Activated naive CD4-positive, alpha-beta T cell treated with anti-CD3 and anti-CD28 coated beads, Interleukin-2, amount 50 U/mL, for 24 hours (primary cell): Measurements from ENCODE around the gene PRPSAP1.

Experiments
- H3K27ac Mint-ChIP-seq: one replicate; pipeline ENCODE4 v1.8.0; 2021; ENCODE audit warnings: mild to moderate bottlenecking, mixed read lengths
- H3K27me3 Mint-ChIP-seq: one replicate; pipeline ENCODE4 v1.8.0; 2021; ENCODE audit warnings: mixed read lengths
- H3K36me3 Mint-ChIP-seq: one replicate; pipeline ENCODE4 v1.8.0; 2021; ENCODE audit warnings: mixed read lengths
- H3K4me1 Mint-ChIP-seq: one replicate; pipeline ENCODE4 v1.8.0; 2021; ENCODE audit warnings: mixed read lengths
- H3K4me3 Mint-ChIP-seq: one replicate; pipeline ENCODE4 v1.8.0; 2021; ENCODE audit warnings: mild to moderate bottlenecking, mixed read lengths
- H3K9me3 Mint-ChIP-seq: one replicate; pipeline ENCODE4 v1.8.0; 2021; ENCODE audit warnings: mixed read lengths

The PRPSAP1 gene

DNA sequence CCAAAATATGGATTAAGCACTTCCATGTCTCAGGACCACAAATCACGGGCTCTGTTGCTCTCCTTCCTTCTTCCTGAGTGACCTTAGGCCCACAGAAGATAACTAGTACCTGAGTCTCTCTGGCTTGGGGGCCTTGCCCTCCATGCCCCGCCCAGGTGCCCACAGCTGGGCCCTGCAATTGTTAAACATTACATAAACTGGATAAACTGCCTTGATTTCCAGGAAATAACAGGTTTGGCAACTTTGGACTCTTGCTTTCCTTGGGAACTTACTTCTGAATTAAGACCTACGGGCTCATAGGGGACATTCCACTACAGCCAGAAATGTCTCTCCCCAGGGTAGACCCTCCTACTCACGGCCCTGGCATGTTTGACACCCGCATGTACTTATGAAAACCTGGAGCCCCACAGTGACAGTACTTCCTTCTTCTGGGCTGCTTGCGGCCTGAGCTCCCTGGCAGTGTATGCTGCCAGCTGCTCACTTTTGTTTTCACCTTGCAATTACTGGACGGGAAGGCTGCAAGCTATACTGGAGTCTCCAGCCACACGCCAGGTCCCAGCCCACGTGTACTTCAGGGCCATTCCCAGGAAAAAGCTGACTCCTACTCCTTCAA lies 90.9 kb downstream of the PRPSAP1 start:
- Mint-ChIP-seq H3K27ac (peak overlapping the region; percentile 95), H3K4me3 (peak overlapping the region; percentile 48), H3K27me3 (no peaks in the 10 kb centered on the region), H3K4me1 (peaks cover 43% of the 10 kb centered on the region), H3K36me3 (peaks cover 4% of the 10 kb centered on the region), H3K9me3 (no peaks in the 10 kb centered on the region)

DNA sequence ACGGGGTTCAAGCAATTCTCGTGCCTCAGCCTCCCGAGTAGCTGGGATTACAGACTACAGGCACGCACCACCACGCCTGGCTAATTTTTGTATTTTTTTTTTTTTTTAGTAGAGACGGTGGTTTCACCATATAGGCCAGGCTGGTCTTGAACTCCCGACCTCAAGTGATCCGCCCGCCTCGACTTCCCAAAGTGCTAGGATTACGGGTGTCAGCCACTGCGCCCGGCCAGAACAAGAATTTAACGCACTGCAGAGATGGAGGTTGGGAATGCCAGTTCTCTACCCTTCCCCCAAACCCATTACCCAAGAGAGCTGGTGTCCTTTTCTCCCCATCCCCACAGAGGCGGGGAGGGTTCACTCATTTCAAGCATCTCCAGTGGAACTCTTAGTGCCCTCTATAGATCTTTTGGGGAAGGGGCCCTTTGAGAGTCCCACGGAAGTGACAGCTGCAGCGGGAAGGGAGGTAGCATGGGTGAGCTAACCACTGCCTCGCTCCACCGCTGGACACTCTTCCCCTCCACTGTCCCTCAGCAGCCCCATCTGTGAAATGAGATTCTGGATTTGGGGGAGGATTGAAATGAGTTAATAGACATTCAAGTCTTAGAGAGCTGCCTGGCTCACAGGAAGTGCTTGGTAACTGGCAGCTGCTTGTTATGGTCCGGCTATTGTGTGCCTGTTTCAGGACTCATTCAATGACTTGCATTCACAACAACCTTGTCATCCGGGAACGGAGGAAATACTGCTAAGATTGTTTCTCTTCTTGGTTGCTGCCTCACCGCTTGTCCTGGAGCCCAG lies 92.1 kb downstream of the PRPSAP1 start:
- Mint-ChIP-seq H3K27ac (peak overlapping the region; percentile 95), H3K9me3 (no peaks in the 10 kb centered on the region), H3K36me3 (peaks cover 1% of the 10 kb centered on the region), H3K4me3 (no peak overlapping the region), H3K27me3 (no peaks in the 10 kb centered on the region), H3K4me1 (peaks cover 44% of the 10 kb centered on the region)

DNA sequence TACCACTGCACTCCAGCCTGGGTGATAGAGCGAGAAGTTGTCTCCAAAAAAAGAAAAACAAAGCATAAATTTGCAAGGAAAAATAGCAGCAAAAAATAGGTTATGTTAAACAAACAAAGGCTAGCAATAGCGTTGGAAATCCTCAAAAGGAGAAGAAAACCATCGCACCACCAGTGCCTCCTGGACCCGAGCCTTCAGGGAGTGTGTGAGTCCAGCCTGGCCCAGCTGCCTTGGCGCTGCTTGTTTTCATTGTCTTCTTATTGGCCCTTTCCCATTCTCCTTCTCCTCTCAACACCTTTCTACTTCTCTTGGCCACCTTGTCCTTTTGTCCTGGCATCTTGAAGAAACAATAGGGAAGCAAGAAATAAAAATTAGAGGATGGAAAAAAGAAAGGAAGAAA lies 93.0 kb downstream of the PRPSAP1 start:
- H3K36me3 Mint-ChIP-seq, result peaks cover 1% of the 10 kb centered on the region
- H3K9me3 Mint-ChIP-seq, result no peaks in the 10 kb centered on the region
- H3K4me3 Mint-ChIP-seq, result no peak overlapping the region
- H3K27ac Mint-ChIP-seq, result peak overlapping the region; percentile 17
- H3K27me3 Mint-ChIP-seq, result no peaks in the 10 kb centered on the region
- peaks cover 53% of the 10 kb centered on the region for H3K4me1 Mint-ChIP-seq

DNA sequence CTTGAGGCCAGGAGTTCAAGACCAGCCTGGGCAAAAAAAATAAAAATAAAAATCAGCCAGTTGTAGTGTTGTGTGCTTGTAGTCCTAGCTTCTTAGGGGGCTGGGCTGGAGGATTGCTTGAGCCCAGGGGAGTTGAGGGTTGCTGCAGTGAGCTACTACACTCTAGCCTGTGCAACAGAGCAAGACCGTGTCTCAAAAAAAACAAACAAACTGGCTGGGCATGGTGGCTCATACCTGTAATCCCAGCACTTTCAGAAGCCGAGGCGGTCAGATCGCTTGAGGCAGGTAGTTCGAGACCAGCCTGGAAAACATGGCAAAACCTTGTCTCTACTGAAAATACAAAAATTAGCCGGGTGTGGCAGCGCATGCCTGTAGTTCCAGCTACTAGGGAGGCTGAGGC lies 93.5 kb downstream of the PRPSAP1 start:
- Mint-ChIP-seq H3K4me3 (no peak overlapping the region), H3K4me1 (peaks cover 58% of the 10 kb centered on the region), H3K27ac (peak overlapping the region; percentile 51), H3K27me3 (no peaks in the 10 kb centered on the region), H3K9me3 (no peaks in the 10 kb centered on the region), H3K36me3 (peaks cover 1% of the 10 kb centered on the region)
